Cardiac muscle cell (in vitro differentiated cells and primary cell): Measurements from ENCODE around the gene TNRC6C. TPM values are rescaled to one million over a fixed set of nuclear protein-coding genes. Genes with fewer than 3 reads are reported as not detected.

Experiments
- DNase-seq, 2 donors: peaks; one replicate each; pipeline versions ENCODE4 v3.0.0 to v3.0.0-alpha.2; 2010 to 2017; ENCODE audit warnings: low read depth in 1 of 2, low spot score in 1 of 2
- H3K27ac ChIP-seq: fragments of 200-600 bp; sonication (generic); 2 replicates; pipeline ENCODE4 v1.5.1; 2016
- H3K27me3 ChIP-seq: fragments of 200-600 bp; sonication (generic); 2 replicates; pipeline ENCODE4 v1.6.0; 2016; ENCODE audit warnings: control low read depth
- H3K36me3 ChIP-seq: fragments of 200-600 bp; sonication (generic); 2 replicates; pipeline ENCODE4 v1.5.1; 2016; ENCODE audit warnings: control low read depth
- H3K4me1 ChIP-seq: fragments of 200-600 bp; sonication (generic); 2 replicates; pipeline ENCODE4 v1.8.1; 2017; ENCODE audit warnings: low read depth, mild to moderate bottlenecking, mixed run types
- H3K4me3 ChIP-seq: fragments of 200-600 bp; sonication (generic); 2 replicates; pipeline ENCODE4 v1.5.1; 2016; ENCODE audit warnings: mild to moderate bottlenecking
- H3K9me3 ChIP-seq: fragments of 200-600 bp; sonication (generic); 2 replicates; pipeline ENCODE4 v1.5.1; 2017; ENCODE audit warnings: low read depth, mild to moderate bottlenecking, control low read depth
- polyA plus RNA-seq: library from polyadenylated mRNA; unstranded; fragments of >200 nt; fragmentation: Nextera tagmentation; extraction: Ambion mirVana; gene quantifications from 2 replicates; pipeline ENCODE4 v1.2.1, GENCODE V29; 2016
- total RNA-seq: library from RNA; depleted of rRNA; stranded (reverse); fragments of >200 nt; gene quantifications from 2 replicates; pipeline ENCODE4 v1.2.3, GENCODE V29; 2016
- TF ChIP-seq, protein P1 (sequence below): IDR thresholded peaks from 2 replicates; pipeline ENCODE4 v1.5.1; 2012; ENCODE audit warnings: low read depth, mild to moderate bottlenecking, low read length

TNRC6C gene
- total and polyA plus RNA-seq, 2 experiments from 2014 or later: 6.5 to 13.3 TPM

- DNase-seq: no peak
- TF ChIP-seq, protein P1, sequence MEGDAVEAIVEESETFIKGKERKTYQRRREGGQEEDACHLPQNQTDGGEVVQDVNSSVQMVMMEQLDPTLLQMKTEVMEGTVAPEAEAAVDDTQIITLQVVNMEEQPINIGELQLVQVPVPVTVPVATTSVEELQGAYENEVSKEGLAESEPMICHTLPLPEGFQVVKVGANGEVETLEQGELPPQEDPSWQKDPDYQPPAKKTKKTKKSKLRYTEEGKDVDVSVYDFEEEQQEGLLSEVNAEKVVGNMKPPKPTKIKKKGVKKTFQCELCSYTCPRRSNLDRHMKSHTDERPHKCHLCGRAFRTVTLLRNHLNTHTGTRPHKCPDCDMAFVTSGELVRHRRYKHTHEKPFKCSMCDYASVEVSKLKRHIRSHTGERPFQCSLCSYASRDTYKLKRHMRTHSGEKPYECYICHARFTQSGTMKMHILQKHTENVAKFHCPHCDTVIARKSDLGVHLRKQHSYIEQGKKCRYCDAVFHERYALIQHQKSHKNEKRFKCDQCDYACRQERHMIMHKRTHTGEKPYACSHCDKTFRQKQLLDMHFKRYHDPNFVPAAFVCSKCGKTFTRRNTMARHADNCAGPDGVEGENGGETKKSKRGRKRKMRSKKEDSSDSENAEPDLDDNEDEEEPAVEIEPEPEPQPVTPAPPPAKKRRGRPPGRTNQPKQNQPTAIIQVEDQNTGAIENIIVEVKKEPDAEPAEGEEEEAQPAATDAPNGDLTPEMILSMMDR: no peak
- no peaks in the 10 kb centered on the region for H3K27me3 ChIP-seq
- no peaks in the 10 kb centered on the region for H3K9me3 ChIP-seq
- no peaks in the 10 kb centered on the region for H3K4me1 ChIP-seq
- H3K4me3 ChIP-seq: no peak overlapping the region
- no peak overlapping the region for H3K27ac ChIP-seq
- peaks cover 14% of the 10 kb centered on the region for H3K36me3 ChIP-seq
These were observed 91.1 kb downstream of the TNRC6C start for GRCh38 chr17:78049609-78050008.

- Histone ChIP-seq H3K4me1 (no peaks in the 10 kb centered on the region), H3K27me3 (no peaks in the 10 kb centered on the region), H3K27ac (no peak overlapping the region), H3K36me3 (peaks cover 18% of the 10 kb centered on the region), H3K9me3 (no peaks in the 10 kb centered on the region), H3K4me3 (no peak overlapping the region)
- no peak for DNase-seq
- TF ChIP-seq, protein P1: no peak
These were observed 92.9 kb downstream of the TNRC6C start for GRCh38 chr17:78051186-78051972.

- Histone ChIP-seq H3K27ac (no peak overlapping the region), H3K4me1 (peaks cover 21% of the 10 kb centered on the region), H3K4me3 (no peak overlapping the region), H3K36me3 (peaks cover 17% of the 10 kb centered on the region), H3K27me3 (no peaks in the 10 kb centered on the region), H3K9me3 (no peaks in the 10 kb centered on the region)
- TF ChIP-seq, protein P1: no peak
- no peak for DNase-seq
These were observed 95.4 kb downstream of the TNRC6C start for GRCh38 chr17:78053777-78054468.

DNA sequence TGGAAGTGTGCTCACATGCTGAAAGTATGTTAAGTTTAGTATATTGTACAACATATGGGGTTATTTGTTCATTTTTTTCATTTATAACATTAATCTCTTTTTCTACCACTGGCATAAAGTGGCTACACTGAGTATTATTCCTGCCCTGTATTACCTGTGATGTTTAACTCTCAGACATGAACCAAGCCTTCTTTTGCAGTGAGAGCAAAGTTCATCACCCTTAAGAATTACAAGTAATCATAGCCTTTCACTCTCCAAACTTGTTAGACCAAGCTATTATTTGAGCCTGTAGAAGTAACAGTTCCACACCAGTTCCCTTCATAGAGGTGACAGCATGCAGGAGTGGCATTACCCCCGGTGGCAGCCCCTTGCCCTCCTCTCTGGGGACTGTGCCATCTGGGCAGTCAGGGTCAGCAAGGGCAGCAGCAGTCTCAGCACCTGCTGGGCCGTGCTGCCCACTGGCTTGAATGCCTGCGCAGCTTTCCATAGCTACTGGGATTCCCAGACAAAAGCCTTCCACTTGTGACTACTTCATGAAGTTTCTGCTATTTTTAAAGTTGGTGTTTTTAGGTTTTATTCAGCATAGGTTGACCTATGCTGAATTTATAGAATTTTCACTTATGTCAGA lies 98.7 kb downstream of the TNRC6C start:
- Histone ChIP-seq H3K27me3 (no peaks in the 10 kb centered on the region), H3K4me3 (no peak overlapping the region), H3K4me1 (peaks cover 29% of the 10 kb centered on the region), H3K9me3 (no peaks in the 10 kb centered on the region), H3K36me3 (peaks cover 6% of the 10 kb centered on the region), H3K27ac (peak overlapping the region; percentile 83)
- DNase-seq: no peak
- TF ChIP-seq, protein P1: no peak

DNA sequence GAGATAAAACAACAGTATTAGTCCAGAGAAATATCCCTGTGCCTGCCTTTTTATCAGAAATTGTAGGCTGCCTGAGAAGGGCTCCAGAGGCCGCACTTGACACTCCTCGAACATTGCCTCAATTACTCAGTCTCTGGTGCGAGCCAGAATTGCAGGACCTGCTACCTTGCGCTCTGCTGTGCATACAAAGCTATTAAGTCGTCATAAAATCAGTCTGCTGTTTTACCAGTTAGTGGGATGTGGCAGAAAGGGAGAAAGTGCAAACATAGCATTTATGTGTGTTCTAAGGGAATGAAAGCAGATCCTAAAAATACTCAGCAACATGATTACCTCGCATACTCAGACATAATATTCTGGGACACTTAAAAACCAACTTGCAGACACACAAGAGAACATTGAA lies 99.5 kb downstream of the TNRC6C start:
- TF ChIP-seq, protein P1: no peak
- Histone ChIP-seq H3K9me3 (no peaks in the 10 kb centered on the region), H3K4me1 (peaks cover 29% of the 10 kb centered on the region), H3K4me3 (no peak overlapping the region), H3K36me3 (peaks cover 6% of the 10 kb centered on the region), H3K27ac (peak overlapping the region; percentile 83), H3K27me3 (no peaks in the 10 kb centered on the region)
- no peak for DNase-seq
